Stomach smooth muscle (tissue), 2 donors: ENCODE data around the gene TRPM5.

Experiments
- H3K27ac ChIP-seq: one replicate; pipeline ENCODE4 v1.7.0; 2013; ENCODE audit warnings: mild to moderate bottlenecking, low read length, inconsistent platforms
- H3K27me3 ChIP-seq, 2 donors: one replicate each; pipeline ENCODE4 v1.7.0; 2013; ENCODE audit warnings: low read length in 2 of 2; ENCODE audit not compliant: insufficient read depth in 2 of 2, control insufficient read depth in 1 of 2
- H3K36me3 ChIP-seq, 2 donors: one replicate each; pipeline ENCODE4 v1.7.0; 2013; ENCODE audit warnings: low read length in 2 of 2; ENCODE audit not compliant: control insufficient read depth in 2 of 2, insufficient read depth in 2 of 2
- H3K4me1 ChIP-seq: one replicate; pipeline ENCODE4 v1.7.0; 2013; ENCODE audit warnings: low read length; ENCODE audit not compliant: control insufficient read depth, insufficient read depth
- H3K4me3 ChIP-seq, 2 donors: one replicate each; pipeline ENCODE4 v1.7.0; 2013; ENCODE audit warnings: low read length in 2 of 2
- H3K9ac ChIP-seq, 2 donors: one replicate each; pipeline ENCODE4 v1.7.0; 2013; ENCODE audit warnings: low read length in 2 of 2, mild to moderate bottlenecking in 1 of 2
- H3K9me3 ChIP-seq, 2 donors: one replicate each; pipeline ENCODE4 v1.7.0; 2013; ENCODE audit warnings: low read length in 2 of 2; ENCODE audit not compliant: control insufficient read depth in 2 of 2
- donor health status: healthy.
- donor health status: Pancreatic carcinoma.

The TRPM5 gene

DNA sequence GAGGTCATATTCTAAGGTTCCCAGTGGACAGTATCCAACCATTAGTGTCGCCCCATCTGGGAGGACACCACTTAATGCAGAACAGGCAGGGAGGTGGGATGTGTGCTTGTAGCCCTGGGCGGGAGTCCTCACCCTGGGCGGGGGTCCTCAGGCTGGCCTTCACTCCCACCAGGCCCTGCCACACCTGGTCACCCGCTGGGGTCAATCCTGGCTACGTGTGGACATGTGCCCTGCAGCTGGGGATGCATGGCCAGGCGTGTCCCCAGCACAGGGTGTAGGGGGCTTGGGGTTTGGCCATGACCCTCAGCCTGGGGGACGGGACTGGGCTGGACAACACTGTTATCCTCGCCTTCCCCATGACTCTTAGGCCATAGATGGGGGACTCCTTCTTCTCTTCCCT is 18.8 kb downstream of the TRPM5 start:
- no peak overlapping the region for H3K4me3 ChIP-seq
- H3K9me3 ChIP-seq = no peaks in the 10 kb centered on the region
- no peak overlapping the region for H3K27ac ChIP-seq
- no peaks in the 10 kb centered on the region for H3K36me3 ChIP-seq
- H3K4me1 ChIP-seq = peaks cover 5% of the 10 kb centered on the region
- H3K27me3 ChIP-seq = peaks cover 0 to 2% of the 10 kb centered on the region in 2 donors
- H3K9ac ChIP-seq = no peak overlapping the region

DNA sequence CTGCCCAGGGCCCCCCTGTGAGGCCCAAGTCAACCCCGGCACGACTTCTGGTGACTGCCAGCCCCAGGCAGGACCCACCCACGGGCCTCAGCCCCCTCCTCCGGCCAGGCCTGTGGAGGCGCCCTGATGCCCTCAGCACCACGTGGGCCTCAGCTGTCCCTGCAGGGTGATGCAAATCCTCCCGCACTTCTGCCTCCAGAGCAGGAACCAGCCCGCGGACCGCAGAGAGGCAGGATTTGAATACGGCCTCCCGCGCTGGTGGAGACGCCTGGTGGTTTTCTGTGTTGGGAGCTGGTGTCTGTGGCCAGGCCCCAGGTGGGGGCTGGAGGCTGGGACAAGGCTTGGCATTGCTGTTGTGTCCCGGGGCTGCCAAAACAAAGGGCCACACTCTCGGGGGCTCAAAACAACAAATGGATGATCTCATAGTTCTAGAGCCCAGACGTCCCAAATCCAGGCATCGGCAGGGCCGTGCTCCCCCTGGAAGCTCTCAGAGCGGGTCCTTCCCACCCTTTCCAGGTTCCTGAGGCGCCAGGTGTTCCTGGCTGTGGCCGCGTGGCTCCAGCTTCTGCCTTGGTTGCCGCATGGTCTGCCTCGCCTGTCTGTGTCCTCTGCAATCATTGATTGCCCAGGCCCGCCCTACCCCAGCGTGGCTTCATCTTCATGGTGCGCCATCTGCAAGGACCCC is 19.4 kb downstream of the TRPM5 start:
- no peak overlapping the region for H3K27ac ChIP-seq
- no peak overlapping the region for H3K9ac ChIP-seq
- no peak overlapping the region for H3K4me3 ChIP-seq
- no peaks in the 10 kb centered on the region for H3K36me3 ChIP-seq
- no peaks in the 10 kb centered on the region for H3K9me3 ChIP-seq
- H3K4me1 ChIP-seq = peaks cover 10% of the 10 kb centered on the region
- peaks cover 0 to 2% of the 10 kb centered on the region in 2 donors for H3K27me3 ChIP-seq

DNA sequence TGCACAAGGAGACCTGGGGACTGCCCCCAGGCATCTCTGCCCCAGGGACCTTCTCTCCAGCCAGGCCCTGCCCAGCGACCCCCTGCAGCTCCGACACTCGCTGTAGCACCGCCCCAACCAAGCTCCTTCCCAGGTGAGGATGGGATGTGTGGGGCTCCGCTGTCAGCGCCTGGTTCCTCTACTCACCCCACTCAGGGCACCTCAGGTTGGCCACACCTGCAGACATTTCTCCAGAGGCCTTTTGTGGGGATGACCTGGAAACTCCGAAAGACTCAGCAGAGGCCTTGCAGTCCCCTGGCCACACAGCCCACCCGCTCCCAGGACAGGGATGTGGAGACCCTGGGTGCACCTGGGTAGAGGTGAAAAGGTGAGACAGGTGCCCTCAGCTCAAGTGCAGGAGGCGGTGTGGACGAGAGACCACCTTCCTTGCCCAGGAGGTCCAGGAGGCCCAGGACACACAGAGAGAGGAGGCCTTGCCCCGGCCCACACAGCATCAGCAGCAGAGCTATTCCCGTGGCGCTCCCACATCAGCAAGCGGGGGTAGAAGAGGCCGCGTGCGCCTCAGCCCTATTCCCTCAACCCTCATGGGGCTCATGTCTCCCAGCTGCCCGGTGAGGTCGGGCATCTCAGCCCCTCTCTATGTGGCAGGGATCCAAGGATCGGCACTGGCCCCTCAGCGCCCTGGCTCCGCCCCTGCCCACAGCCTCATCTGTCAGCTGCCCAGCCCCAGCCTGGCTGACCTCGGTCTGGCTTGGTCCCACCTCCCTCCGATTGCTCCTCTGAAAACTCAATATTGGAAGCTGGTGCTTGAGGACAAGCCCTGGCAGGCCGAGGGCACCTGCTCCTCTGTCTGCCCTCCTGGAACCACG is 20.9 kb downstream of the TRPM5 start:
- H3K9ac ChIP-seq = no peak overlapping the region
- no peaks in the 10 kb centered on the region for H3K36me3 ChIP-seq
- peaks cover 0 to 2% of the 10 kb centered on the region in 2 donors for H3K27me3 ChIP-seq
- peaks cover 14% of the 10 kb centered on the region for H3K4me1 ChIP-seq
- no peak overlapping the region for H3K27ac ChIP-seq
- no peak overlapping the region for H3K4me3 ChIP-seq
- H3K9me3 ChIP-seq = no peaks in the 10 kb centered on the region

DNA sequence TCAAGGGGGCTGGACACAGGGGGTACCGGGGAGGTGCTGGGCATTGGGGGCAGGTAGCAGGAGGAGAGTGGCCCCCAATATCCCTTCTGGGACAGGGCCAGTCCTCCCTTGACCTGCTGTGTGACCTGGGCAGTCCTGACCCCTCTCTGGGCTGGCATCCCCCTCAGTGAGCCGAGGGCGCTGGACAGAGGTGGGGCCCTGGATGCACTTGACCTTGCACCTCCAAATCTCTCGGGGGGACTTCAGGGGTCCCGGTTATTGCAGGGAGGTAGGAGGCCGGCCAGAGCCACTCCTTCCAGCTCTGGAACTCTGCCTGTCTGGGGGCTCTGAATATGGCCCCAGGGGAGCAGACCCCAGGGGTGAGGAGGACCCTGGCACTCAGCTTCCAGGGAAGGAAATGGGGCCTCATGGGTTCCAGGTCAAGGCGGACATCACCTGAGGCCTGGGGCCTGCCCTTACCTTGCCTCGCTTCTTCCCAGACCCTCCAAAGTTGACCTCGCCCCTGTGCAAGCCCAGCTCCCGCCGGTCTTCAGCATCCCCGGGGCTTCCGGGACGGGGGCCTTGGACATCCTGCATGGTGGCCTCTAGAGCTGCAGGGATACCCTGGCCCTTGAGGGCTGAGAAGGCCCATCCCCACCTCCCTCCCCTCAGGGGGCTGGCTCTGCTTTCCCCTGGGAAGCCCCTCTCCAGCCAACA is 21.7 kb downstream of the TRPM5 start:
- H3K4me1 ChIP-seq = peaks cover 14% of the 10 kb centered on the region
- H3K4me3 ChIP-seq = no peak overlapping the region
- no peaks in the 10 kb centered on the region for H3K9me3 ChIP-seq
- no peaks in the 10 kb centered on the region for H3K36me3 ChIP-seq
- no peak overlapping the region for H3K27ac ChIP-seq
- peaks cover 0 to 2% of the 10 kb centered on the region in 2 donors for H3K27me3 ChIP-seq
- no peak overlapping the region for H3K9ac ChIP-seq

DNA sequence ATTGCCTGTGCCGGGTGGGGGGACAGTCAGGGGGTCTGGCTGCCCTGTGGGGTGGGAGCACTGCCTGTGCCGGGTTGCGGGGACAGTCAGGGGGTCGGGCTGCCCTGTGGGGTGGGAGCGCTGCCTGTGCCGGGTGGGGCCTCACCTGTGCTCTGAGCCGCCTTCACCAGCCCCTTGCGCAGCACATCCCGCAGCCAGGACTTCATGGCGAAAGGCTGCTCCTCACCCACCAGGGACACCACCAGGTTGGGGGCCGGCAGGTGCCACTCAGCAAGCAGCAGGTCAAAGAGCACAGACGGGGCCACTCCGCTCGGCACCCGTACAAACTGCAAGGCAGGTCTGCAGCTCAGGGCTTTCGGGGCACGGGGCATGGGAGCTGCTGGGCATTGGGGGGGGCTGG is 22.3 kb downstream of the TRPM5 start:
- H3K4me3 ChIP-seq = no peak overlapping the region
- H3K9me3 ChIP-seq = no peaks in the 10 kb centered on the region
- H3K27me3 ChIP-seq = peaks cover 0 to 2% of the 10 kb centered on the region in 2 donors
- no peak overlapping the region for H3K9ac ChIP-seq
- peaks cover 14% of the 10 kb centered on the region for H3K4me1 ChIP-seq
- H3K36me3 ChIP-seq = no peaks in the 10 kb centered on the region
- no peak overlapping the region for H3K27ac ChIP-seq

DNA sequence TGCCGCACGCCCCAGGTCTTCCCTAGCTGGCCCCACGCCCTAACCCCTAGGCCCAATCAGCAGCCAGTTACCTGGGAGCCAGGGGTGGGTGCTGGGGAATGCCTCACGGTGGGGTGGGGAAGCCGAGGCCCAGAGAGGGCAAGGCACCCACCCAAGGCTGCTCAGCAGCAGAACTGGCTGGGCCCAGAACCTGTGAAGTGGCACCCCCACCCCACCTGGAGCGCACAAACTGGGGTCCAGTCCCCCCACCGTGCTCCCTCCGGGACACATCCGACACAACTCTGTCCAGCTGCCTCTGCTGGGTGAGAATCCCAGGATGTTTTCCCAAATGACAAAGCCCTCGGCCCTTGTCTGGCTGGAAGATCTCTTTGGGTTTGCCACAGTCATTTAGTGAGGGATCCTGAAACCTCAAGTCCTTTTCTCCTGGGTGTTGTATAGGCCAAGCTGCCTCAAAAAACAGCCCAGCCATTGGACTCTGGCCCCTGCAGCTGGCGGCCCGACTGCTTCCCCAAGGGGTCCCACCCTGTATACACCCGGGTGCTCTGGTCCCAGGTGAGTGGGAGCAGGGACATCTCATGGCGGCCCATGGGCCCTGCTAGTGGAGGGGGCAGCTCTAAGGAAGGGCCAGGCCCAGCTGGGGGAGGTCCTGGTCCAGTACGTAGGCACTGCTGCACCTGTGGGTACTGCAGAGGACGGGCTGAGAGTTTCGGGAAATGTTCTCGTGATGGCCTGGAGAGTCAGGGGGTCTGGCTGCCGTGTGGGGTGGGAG is 22.9 kb downstream of the TRPM5 start:
- H3K9me3 ChIP-seq = no peaks in the 10 kb centered on the region
- H3K4me3 ChIP-seq = no peak overlapping the region
- no peaks in the 10 kb centered on the region for H3K36me3 ChIP-seq
- no peak overlapping the region for H3K9ac ChIP-seq
- H3K4me1 ChIP-seq = peaks cover 14% of the 10 kb centered on the region
- no peak overlapping the region for H3K27ac ChIP-seq
- H3K27me3 ChIP-seq = peaks cover 0 to 2% of the 10 kb centered on the region in 2 donors

DNA sequence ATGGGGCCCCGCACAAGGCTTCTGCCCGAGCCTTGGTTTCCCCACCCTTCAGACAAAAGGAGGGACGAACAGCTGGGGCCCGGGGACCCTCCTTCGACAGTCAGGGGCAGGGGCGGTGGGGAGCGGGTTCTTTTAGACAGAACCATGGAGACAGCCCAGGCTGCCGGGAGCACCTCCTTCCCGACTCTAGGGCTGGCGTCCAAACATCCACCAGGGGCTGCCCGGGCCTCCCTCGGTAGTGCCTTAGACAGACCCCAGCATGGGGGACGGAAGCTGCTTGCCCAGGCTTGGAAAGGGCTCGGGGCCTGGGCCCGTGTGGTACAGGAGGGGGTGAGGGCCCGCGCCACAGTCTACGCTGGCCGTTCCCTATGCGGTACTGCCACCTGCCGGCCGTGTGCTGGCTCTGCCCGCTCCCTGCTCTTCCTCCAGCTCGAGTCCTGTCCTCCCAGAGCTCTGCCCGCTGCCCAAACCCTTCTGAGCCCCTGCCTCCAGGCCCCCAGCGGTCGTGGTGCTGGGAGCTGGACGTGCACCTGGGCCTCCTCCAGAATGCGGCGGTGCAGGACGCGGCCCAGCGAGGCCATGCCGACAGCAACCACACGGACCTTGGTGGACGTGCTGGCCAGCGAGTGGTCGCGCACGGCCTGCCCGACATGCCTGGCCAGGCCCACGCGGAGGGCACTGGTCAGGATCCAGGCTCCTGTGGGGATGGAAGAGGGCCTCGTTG is 23.6 kb downstream of the TRPM5 start:
- peaks cover 14% of the 10 kb centered on the region for H3K4me1 ChIP-seq
- H3K9ac ChIP-seq = peak overlapping the region in 1 of 2 donors; percentile 21
- peak overlapping the region in 1 of 2 donors; percentile 15 for H3K4me3 ChIP-seq
- H3K27ac ChIP-seq = peak overlapping the region; percentile 46
- no peaks in the 10 kb centered on the region for H3K36me3 ChIP-seq
- H3K9me3 ChIP-seq = no peaks in the 10 kb centered on the region
- H3K27me3 ChIP-seq = peaks cover 0 to 2% of the 10 kb centered on the region in 2 donors

DNA sequence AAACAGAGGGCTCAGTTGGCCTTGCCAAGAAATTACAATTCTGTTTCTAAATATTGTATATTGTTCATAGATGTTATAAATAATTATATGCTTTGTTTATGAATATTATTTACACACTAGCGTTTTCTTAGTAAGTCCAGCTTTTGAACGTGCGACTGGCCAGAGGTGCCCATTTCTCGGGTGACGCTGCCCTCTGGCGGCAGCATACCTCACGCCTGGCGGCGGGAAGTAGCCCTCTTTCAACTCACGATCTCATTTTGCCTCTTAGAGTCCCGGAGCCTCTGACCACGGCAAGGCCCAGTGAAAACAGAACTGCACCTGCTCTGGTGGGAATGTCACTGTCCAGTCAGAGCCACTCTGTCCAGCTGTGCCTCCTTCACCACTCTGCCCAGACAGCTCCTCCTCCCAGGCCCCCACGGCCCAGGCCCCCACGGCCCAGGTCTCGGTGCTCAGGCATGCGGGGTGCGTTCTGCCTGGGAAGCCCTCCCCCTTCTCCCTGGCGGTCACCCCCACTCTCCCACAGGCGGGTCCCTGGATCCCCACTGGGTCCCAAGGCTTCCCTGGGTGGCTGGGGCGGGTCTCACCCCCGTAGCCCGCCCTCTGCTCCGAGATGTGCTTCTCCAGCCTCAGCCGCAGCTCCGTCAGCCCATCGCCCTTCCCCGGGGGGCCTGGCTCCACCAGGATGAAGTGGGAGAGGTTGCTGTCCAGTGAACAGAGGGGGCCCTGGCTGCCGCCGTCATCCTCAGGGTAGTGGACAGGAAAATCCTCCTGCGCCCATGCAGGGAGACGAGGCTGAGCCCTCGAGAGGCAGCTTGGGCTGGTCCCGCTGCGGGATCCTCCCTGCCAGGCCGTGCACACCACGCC is 24.4 kb downstream of the TRPM5 start:
- Histone ChIP-seq H3K9me3 (no peaks in the 10 kb centered on the region), H3K36me3 (no peaks in the 10 kb centered on the region), H3K27me3 (peaks cover 0 to 2% of the 10 kb centered on the region in 2 donors), H3K4me3 (no peak overlapping the region), H3K9ac (peak overlapping the region; percentile 21 to 22), H3K27ac (peak overlapping the region; percentile 46), H3K4me1 (peaks cover 14% of the 10 kb centered on the region)

DNA sequence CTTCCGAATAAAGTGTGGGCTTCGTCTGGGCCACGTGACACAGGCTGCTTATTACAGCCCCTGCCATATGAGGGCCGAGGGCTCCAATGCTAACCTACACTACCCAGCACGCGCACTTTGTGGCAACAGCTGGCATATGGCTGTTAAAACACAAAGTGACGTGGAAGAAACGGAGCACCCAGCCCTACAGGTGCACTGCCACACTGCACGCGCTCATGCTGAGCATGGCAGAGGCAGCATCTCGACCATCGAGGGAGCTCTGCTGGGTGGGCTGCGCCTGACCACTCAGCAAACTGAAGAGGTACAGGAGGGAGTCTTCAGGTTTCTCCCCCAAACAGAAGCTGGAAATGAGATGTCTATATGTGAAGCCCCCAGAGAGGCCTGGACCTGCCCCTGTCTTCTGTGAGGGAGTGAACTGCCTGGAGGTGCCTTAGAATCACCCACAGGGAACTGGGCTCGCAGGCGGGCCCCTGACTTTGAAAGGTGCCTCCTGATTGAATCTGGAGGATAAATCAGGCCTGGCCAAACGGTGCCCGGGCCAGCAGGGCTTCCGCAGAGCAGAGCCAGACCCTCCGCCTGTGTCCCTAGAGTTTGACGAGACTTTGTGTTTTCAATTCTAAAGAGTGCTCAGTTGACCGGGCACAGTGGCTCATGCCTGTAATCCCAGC is 25.5 kb downstream of the TRPM5 start:
- Histone ChIP-seq H3K9ac (no peak overlapping the region), H3K4me1 (peaks cover 14% of the 10 kb centered on the region), H3K9me3 (no peaks in the 10 kb centered on the region), H3K27me3 (peaks cover 0 to 2% of the 10 kb centered on the region in 2 donors), H3K4me3 (no peak overlapping the region), H3K36me3 (no peaks in the 10 kb centered on the region), H3K27ac (no peak overlapping the region)
